Embryonic facial prominence (tissue), 1 donor: ENCODE measurements around the gene C4BPA.

Experiments
- DNase-seq: peaks from one replicate; pipeline ENCODE4 v3.0.0-alpha.2; 2016; ENCODE audit errors: extremely low spot score

C4BPA gene

DNA sequence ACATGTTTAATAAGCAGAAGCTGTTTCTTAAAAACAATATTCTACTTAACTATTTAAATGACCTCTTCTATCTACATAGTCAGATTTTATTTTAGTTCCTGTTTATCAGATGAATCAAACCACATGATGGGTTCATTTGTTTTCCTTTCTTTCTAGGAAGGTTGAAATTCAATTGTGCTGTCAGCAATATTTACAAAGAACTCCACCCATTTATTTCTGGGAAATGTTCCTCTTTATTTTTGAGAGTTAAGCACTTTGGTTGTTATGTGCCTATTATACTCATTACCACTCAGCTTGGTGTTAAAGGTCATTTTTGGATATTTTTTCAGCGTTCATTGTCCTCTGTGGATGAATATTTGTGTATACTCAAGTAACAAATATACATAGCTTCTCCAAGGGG is 84.9 kb downstream of the C4BPA start:
- DNase-seq = no peak

DNA sequence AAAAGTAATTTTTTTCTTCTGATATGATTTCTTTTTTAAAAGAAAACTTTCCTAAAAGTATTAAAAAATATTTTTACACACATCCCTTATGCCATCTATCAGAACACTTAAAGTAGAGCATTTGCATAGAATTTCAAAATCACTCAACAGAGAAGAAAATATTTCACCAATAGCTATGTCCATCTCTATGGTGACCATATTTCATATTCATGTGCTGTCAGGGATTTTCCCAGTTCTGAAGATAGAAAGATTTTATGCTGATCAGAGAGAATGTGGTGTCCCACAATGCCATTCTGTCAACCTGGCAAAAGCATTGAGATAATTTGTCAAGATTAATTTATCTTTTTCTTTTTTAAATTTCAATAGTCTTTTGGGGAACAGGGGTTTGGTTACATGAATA is 87.0 kb downstream of the C4BPA start:
- DNase-seq = no peak

DNA sequence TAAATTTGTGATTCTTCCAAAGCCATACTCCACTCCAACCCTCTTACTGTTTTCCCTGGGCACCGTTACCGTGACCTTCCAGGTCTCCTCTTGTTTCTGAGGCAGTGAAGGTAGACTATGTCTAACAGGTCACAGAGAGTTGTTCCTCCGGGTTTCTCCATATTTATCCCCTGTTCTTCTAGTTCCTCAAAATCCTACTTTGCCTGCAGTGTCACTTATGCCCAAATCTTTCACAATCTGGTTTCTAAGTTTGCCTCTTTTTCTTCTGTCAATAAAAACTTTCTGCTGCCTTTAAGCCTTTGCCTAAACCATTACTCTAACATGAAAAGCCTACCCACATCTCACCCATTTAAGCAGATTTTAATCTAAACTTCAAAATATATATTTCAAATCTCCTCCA is 87.7 kb downstream of the C4BPA start:
- no peak for DNase-seq

DNA sequence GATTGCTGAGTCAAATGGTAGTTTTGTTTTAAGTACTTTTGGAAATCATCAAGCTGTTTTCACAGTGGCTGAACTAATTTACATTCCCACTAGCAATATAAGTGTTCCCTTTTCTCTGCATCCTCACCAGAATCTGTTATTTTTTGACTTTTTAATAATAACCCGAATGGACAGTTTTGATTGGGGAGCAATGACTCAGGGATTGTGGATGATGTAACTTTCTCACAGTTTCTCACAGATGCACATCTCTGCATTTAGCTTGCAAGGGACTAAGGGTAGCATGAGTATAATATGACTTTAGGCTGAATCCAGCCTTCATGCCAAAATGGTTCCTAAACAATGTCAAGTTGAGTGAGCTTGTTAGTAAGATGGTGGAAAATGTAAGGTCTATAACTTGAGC is 90.2 kb downstream of the C4BPA start:
- no peak for DNase-seq
